Sigmoid colon (tissue), 4 donors: Measurements from ENCODE around the gene SLC19A1.

Experiments used
- POLR2A ChIP-seq, 2 donors: fragments of 450-650 bp; IDR thresholded peaks; one replicate each; pipeline ENCODE4 v1.6.1; 2016; ENCODE audit warnings: antibody characterized with exemption in 2 of 2, mild to moderate bottlenecking in 2 of 2, moderate library complexity in 2 of 2
- POLR2AphosphoS5 ChIP-seq, 4 donors: sonication (generic); formaldehyde crosslinking; IDR thresholded peaks; one replicate each; pipeline ENCODE4 v1.6.1; 2017; ENCODE audit warnings: antibody characterized with exemption in 4 of 4
- TF ChIP-seq, protein P1 (sequence below), 4 experiments: fragments of 450-650 bp in 3 of 4; fragments of 200-600 bp in 1 of 4; IDR thresholded peaks; one replicate each; pipeline ENCODE4 v1.5.1; 2016 to 2019; ENCODE audit warnings: antibody characterized with exemption in 4 of 4, mild to moderate bottlenecking in 3 of 4, moderate library complexity in 2 of 4

GRCh38 chr21:45472445-45473365, 69.5 kb downstream of the SLC19A1 start:
- TF ChIP-seq, protein P1, sequence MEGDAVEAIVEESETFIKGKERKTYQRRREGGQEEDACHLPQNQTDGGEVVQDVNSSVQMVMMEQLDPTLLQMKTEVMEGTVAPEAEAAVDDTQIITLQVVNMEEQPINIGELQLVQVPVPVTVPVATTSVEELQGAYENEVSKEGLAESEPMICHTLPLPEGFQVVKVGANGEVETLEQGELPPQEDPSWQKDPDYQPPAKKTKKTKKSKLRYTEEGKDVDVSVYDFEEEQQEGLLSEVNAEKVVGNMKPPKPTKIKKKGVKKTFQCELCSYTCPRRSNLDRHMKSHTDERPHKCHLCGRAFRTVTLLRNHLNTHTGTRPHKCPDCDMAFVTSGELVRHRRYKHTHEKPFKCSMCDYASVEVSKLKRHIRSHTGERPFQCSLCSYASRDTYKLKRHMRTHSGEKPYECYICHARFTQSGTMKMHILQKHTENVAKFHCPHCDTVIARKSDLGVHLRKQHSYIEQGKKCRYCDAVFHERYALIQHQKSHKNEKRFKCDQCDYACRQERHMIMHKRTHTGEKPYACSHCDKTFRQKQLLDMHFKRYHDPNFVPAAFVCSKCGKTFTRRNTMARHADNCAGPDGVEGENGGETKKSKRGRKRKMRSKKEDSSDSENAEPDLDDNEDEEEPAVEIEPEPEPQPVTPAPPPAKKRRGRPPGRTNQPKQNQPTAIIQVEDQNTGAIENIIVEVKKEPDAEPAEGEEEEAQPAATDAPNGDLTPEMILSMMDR (IDR thresholded peaks at IDR 0.05), result no peak
- TF ChIP-seq POLR2A (IDR thresholded peaks at IDR 0.05) (no peak), POLR2AphosphoS5 (IDR thresholded peaks at IDR 0.05) (no peak)
